Measurements from ENCODE around the gene PIKFYVE. TPM values are rescaled to one million over a fixed set of nuclear protein-coding genes. Genes with fewer than 3 reads are reported as not detected.

Gene PIKFYVE
- total RNA-seq, 1 donor from 2014 or later: 38.8 TPM

GRCh38 chr2:208359632-208359986 is 93.6 kb downstream of the PIKFYVE start:
- no peaks in the 10 kb centered on the region for H3K27me3 Mint-ChIP-seq (ENCODE audit: unreplicated experiment)
- no peak overlapping the region for H3K4me3 Mint-ChIP-seq (ENCODE audit: unreplicated experiment)
- no peak overlapping the region for H3K27ac Mint-ChIP-seq (ENCODE audit: unreplicated experiment)
- peaks cover 14% of the 10 kb centered on the region for H3K4me1 Mint-ChIP-seq (ENCODE audit: unreplicated experiment)
- no peak for DNase-seq (ENCODE audit: extremely low spot score, unreplicated experiment)
- TF ChIP-seq, protein P1, sequence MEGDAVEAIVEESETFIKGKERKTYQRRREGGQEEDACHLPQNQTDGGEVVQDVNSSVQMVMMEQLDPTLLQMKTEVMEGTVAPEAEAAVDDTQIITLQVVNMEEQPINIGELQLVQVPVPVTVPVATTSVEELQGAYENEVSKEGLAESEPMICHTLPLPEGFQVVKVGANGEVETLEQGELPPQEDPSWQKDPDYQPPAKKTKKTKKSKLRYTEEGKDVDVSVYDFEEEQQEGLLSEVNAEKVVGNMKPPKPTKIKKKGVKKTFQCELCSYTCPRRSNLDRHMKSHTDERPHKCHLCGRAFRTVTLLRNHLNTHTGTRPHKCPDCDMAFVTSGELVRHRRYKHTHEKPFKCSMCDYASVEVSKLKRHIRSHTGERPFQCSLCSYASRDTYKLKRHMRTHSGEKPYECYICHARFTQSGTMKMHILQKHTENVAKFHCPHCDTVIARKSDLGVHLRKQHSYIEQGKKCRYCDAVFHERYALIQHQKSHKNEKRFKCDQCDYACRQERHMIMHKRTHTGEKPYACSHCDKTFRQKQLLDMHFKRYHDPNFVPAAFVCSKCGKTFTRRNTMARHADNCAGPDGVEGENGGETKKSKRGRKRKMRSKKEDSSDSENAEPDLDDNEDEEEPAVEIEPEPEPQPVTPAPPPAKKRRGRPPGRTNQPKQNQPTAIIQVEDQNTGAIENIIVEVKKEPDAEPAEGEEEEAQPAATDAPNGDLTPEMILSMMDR (IDR thresholded peaks at IDR 0.05): no peak
- H3K9me3 Mint-ChIP-seq (ENCODE audit: unreplicated experiment): peaks cover 5% of the 10 kb centered on the region
- H3K36me3 Mint-ChIP-seq (ENCODE audit: unreplicated experiment): peaks cover 18% of the 10 kb centered on the region

GRCh38 chr2:208360259-208361076 is 94.4 kb downstream of the PIKFYVE start:
- TF ChIP-seq, protein P1 (IDR thresholded peaks at IDR 0.05): no peak
- Mint-ChIP-seq H3K27ac (ENCODE audit: unreplicated experiment) (no peak overlapping the region), H3K4me3 (ENCODE audit: unreplicated experiment) (no peak overlapping the region), H3K27me3 (ENCODE audit: unreplicated experiment) (no peaks in the 10 kb centered on the region), H3K9me3 (ENCODE audit: unreplicated experiment) (peaks cover 13% of the 10 kb centered on the region), H3K36me3 (ENCODE audit: unreplicated experiment) (peaks cover 15% of the 10 kb centered on the region), H3K4me1 (ENCODE audit: unreplicated experiment) (peaks cover 14% of the 10 kb centered on the region)
- DNase-seq (ENCODE audit: extremely low spot score, unreplicated experiment): no peak

DNA sequence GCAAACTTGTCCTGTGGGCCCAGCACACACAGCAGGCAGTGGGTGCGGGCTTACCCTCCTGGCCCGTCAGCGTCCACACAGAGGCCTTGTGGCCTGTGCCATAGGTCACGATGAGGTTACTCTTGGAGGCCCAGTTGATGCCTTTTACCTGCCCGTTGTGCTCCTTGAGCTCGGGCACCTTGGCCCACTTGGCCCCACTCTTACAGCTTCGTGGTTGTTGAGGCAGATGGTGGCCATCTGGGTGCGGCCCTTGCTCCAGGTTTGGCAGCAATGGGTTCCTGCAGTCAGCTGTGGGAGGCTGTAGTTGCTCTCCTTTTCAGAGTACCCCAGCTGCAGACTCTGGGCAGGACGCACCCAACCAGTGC is 95.0 kb downstream of the PIKFYVE start:
- Mint-ChIP-seq H3K27me3 (ENCODE audit: unreplicated experiment) (no peaks in the 10 kb centered on the region), H3K4me3 (ENCODE audit: unreplicated experiment) (no peak overlapping the region), H3K27ac (ENCODE audit: unreplicated experiment) (no peak overlapping the region), H3K9me3 (ENCODE audit: unreplicated experiment) (peaks cover 13% of the 10 kb centered on the region), H3K36me3 (ENCODE audit: unreplicated experiment) (peaks cover 13% of the 10 kb centered on the region), H3K4me1 (ENCODE audit: unreplicated experiment) (peaks cover 14% of the 10 kb centered on the region)
- DNase-seq (ENCODE audit: extremely low spot score, unreplicated experiment): no peak
- TF ChIP-seq, protein P1 (IDR thresholded peaks at IDR 0.05): no peak

- H3K27me3 Mint-ChIP-seq (ENCODE audit: unreplicated experiment): peaks cover 3% of the 10 kb centered on the region
- H3K9me3 Mint-ChIP-seq (ENCODE audit: unreplicated experiment): peaks cover 13% of the 10 kb centered on the region
- H3K27ac Mint-ChIP-seq (ENCODE audit: unreplicated experiment): no peak overlapping the region
- peaks cover 7% of the 10 kb centered on the region for H3K36me3 Mint-ChIP-seq (ENCODE audit: unreplicated experiment)
- TF ChIP-seq, protein P1 (IDR thresholded peaks at IDR 0.05): no peak
- DNase-seq (ENCODE audit: extremely low spot score, unreplicated experiment): no peak
- peaks cover 14% of the 10 kb centered on the region for H3K4me1 Mint-ChIP-seq (ENCODE audit: unreplicated experiment)
- H3K4me3 Mint-ChIP-seq (ENCODE audit: unreplicated experiment): no peak overlapping the region
These were observed 97.4 kb downstream of the PIKFYVE start for GRCh38 chr2:208363485-208363884.

DNA sequence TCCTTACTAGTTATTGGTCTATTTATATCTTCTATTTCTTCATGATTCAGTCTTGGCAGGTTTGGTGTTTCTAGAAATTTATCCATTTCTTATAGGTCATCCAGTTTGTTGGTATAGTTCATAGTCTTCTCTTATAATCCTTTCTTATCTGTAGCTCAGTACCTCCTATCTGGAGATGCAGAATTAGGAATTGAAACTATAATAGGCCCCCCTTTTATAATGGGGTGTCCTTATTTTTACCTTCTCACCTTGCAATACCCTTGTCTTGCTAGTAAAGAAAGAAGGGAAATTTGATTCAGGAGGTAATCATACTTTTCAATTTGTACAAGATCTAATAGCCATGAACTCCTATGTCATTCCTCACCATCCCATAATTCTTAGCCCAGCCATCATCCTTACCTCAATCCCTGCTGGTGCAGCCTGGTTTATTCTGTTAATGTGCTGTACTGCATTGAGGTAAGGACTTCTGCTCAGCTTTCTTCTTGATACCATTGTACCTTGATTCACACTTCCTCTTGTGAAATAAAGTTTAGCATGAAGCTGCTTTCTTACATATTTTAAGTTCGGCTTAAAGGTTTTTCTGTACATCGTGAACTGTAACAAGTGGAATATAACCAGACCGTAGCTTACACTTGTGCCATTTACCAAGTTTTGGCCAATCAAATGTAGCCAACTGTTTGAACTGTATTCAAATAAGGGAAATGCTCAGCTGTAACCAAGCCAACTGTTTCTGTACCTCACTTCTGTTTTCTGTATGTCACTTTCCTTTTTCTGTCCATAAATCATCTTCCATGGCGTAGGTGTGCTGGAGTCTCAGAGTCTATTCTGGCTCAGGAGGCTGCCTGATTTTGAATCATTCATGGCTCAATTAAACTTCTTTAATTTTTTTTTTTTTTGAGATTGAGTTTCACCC is 100.4 kb downstream of the PIKFYVE start:
- no peak overlapping the region for H3K27ac Mint-ChIP-seq (ENCODE audit: unreplicated experiment)
- peaks cover 4% of the 10 kb centered on the region for H3K36me3 Mint-ChIP-seq (ENCODE audit: unreplicated experiment)
- peaks cover 3% of the 10 kb centered on the region for H3K27me3 Mint-ChIP-seq (ENCODE audit: unreplicated experiment)
- H3K4me1 Mint-ChIP-seq (ENCODE audit: unreplicated experiment): peaks cover 11% of the 10 kb centered on the region
- TF ChIP-seq, protein P1 (IDR thresholded peaks at IDR 0.05): no peak
- peaks cover 13% of the 10 kb centered on the region for H3K9me3 Mint-ChIP-seq (ENCODE audit: unreplicated experiment)
- no peak for DNase-seq (ENCODE audit: extremely low spot score, unreplicated experiment)
- H3K4me3 Mint-ChIP-seq (ENCODE audit: unreplicated experiment): no peak overlapping the region

Measured in osteocyte (in vitro differentiated cells).